SU-DHL-6 (cell line): Measurements from ENCODE around the gene CKM.

ENCODE experiments used
- H2AFZ ChIP-seq: fragments of 200-600 bp; sonication (generic); 2 replicates; pipeline ENCODE4 v1.6.1; 2014; ENCODE audit warnings: low read depth, mild to moderate bottlenecking, moderate library complexity, mixed read lengths, antibody characterized with exemption, low read length; ENCODE audit not compliant: severe bottlenecking
- H3F3A ChIP-seq: fragments of 200-600 bp; shearing (Covaris generic); 2 replicates; pipeline ENCODE4 v1.6.0; 2016; ENCODE audit warnings: antibody characterized with exemption, mild to moderate bottlenecking; ENCODE audit not compliant: insufficient read depth
- H3K27ac ChIP-seq: fragments of 200-600 bp; sonication (generic); 2 replicates; pipeline ENCODE4 v1.5.1; 2016; ENCODE audit warnings: low read depth, mild to moderate bottlenecking, low read length, moderate library complexity, mixed read lengths
- H3K27me3 ChIP-seq: fragments of 200-600 bp; sonication (generic), shearing (Covaris generic); 2 replicates; pipeline ENCODE4 v1.6.0; 2014; ENCODE audit warnings: mild to moderate bottlenecking, low read length
- H3K36me3 ChIP-seq: fragments of 200-600 bp; sonication (generic); 2 replicates; pipeline ENCODE4 v1.6.1; 2014; ENCODE audit warnings: mild to moderate bottlenecking, low read length, mixed read lengths
- H3K4me2 ChIP-seq: fragments of 300-600, 200-600 bp; shearing (Covaris generic), sonication (generic); 2 replicates; pipeline ENCODE4 v1.6.0; 2014; ENCODE audit warnings: low read length, low read depth, mild to moderate bottlenecking; ENCODE audit not compliant: poor library complexity, severe bottlenecking
- H3K4me3 ChIP-seq: fragments of 200-600 bp; sonication (generic); 2 replicates; pipeline ENCODE4 v1.5.1; 2014; ENCODE audit warnings: antibody characterized with exemption, low read length, mild to moderate bottlenecking, mixed read lengths; ENCODE audit not compliant: insufficient read depth, poor library complexity, severe bottlenecking
- H3K79me2 ChIP-seq: fragments of 200-600 bp; sonication (generic); 2 replicates; pipeline ENCODE4 v1.6.1; 2014; ENCODE audit warnings: mild to moderate bottlenecking, low read length, moderate library complexity; ENCODE audit not compliant: insufficient read depth
- H3K9ac ChIP-seq: fragments of 200-600 bp; sonication (generic); 2 replicates; pipeline ENCODE4 v1.7.0; 2014; ENCODE audit warnings: mild to moderate bottlenecking, low read length
- H3K9me2 ChIP-seq: fragments of 200-600 bp; sonication (generic); replicated peaks from 2 replicates; pipeline ENCODE4 v1.6.1; 2014; ENCODE audit warnings: low read length; ENCODE audit not compliant: insufficient read depth
- H3K9me3 ChIP-seq: fragments of 200-600 bp; sonication (generic); 2 replicates; pipeline ENCODE4 v1.6.1; 2014; ENCODE audit warnings: low read length, mixed read lengths; ENCODE audit not compliant: insufficient read depth
- H4K20me1 ChIP-seq: fragments of 200-600 bp; sonication (generic); 2 replicates; pipeline ENCODE4 v1.6.1; 2014; ENCODE audit warnings: low read depth, mild to moderate bottlenecking, antibody characterized with exemption, low read length, moderate library complexity, mixed read lengths
- EZH2phosphoT487 ChIP-seq: fragments of 200-600 bp; sonication (generic), shearing (Covaris generic); conservative IDR thresholded peaks from 2 replicates; pipeline ENCODE4 v1.6.1; 2018; ENCODE audit warnings: mild to moderate bottlenecking, antibody characterized with exemption, low read length, moderate library complexity, mixed read lengths
- TF ChIP-seq, protein P1 (sequence below): fragments of 200-600 bp; sonication (generic); IDR thresholded peaks from one replicate; pipeline ENCODE4 v1.5.1; 2017; ENCODE audit warnings: antibody characterized with exemption, mild to moderate bottlenecking, low read length, moderate library complexity; ENCODE audit not compliant: insufficient read depth, poor library complexity, severe bottlenecking

The CKM gene

DNA sequence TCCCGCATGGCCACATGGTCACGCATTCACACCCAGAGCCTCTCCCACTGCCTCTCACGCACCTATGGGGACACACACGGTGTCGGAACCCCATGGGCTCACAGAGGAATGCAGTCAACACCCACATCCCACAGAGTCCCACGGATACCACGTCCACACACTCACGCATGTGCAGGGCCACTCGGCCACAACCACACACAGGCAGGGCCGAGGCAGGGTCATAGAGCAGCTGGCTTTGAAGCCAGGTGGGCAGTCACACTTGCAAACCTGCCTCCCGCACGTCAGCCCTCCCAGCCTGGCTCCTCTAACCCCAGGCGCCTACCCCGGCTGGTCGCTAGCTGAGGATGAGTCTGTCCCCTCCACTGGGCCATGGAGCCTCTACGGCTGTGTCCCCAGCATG, 39.6 kb upstream of the CKM start:
- no peak overlapping the region for H3K9ac ChIP-seq
- H3K36me3 ChIP-seq, result no peaks in the 10 kb centered on the region

DNA sequence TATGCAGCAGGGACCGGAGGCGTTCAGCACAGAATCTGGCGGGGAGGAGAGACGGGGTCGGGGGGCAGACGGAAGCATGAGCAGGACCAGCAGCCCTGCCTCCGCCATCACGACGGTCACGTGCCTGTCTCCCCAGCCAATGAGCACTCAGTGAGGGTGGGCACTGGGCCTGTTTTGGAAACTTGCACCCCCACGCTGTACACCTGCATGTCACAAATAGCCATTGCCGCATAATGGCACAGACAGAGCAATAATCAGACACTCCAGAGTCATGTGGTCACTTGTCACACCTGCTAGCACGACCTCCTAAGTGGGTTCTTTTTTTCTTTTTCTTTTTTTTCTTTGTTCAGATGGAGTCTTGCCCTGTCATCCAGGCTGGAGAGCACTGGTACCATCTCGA, 38.9 kb upstream of the CKM start:
- H3K9me3 ChIP-seq, result no peaks in the 10 kb centered on the region
- H3K9me2 ChIP-seq, result no peaks in the 10 kb centered on the region
- no peaks in the 10 kb centered on the region for H3K36me3 ChIP-seq
- no peaks in the 10 kb centered on the region for H3K79me2 ChIP-seq
- H3K9ac ChIP-seq, result no peak overlapping the region
- H2AFZ ChIP-seq, result no peak overlapping the region
- H4K20me1 ChIP-seq, result no peaks in the 10 kb centered on the region
- no peaks in the 10 kb centered on the region for H3K27me3 ChIP-seq
- H3F3A ChIP-seq, result no peaks in the 10 kb centered on the region
- no peak overlapping the region for H3K27ac ChIP-seq
- no peak overlapping the region for H3K4me3 ChIP-seq
- TF ChIP-seq EZH2phosphoT487, result no peak
- TF ChIP-seq, protein P1, sequence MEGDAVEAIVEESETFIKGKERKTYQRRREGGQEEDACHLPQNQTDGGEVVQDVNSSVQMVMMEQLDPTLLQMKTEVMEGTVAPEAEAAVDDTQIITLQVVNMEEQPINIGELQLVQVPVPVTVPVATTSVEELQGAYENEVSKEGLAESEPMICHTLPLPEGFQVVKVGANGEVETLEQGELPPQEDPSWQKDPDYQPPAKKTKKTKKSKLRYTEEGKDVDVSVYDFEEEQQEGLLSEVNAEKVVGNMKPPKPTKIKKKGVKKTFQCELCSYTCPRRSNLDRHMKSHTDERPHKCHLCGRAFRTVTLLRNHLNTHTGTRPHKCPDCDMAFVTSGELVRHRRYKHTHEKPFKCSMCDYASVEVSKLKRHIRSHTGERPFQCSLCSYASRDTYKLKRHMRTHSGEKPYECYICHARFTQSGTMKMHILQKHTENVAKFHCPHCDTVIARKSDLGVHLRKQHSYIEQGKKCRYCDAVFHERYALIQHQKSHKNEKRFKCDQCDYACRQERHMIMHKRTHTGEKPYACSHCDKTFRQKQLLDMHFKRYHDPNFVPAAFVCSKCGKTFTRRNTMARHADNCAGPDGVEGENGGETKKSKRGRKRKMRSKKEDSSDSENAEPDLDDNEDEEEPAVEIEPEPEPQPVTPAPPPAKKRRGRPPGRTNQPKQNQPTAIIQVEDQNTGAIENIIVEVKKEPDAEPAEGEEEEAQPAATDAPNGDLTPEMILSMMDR, result no peak
- H3K4me2 ChIP-seq, result no peak overlapping the region

More for the DNA sequence above, 39.6 kb upstream of the CKM start:
- H3F3A ChIP-seq, result no peaks in the 10 kb centered on the region
- no peak overlapping the region for H2AFZ ChIP-seq
- no peak overlapping the region for H3K4me3 ChIP-seq
- no peaks in the 10 kb centered on the region for H3K9me2 ChIP-seq
- H3K79me2 ChIP-seq, result no peaks in the 10 kb centered on the region
- H4K20me1 ChIP-seq, result no peaks in the 10 kb centered on the region
- TF ChIP-seq EZH2phosphoT487, result no peak
- TF ChIP-seq, protein P1, result no peak
- H3K9me3 ChIP-seq, result no peaks in the 10 kb centered on the region
- H3K27me3 ChIP-seq, result no peaks in the 10 kb centered on the region
- no peak overlapping the region for H3K4me2 ChIP-seq
- H3K27ac ChIP-seq, result no peak overlapping the region

DNA sequence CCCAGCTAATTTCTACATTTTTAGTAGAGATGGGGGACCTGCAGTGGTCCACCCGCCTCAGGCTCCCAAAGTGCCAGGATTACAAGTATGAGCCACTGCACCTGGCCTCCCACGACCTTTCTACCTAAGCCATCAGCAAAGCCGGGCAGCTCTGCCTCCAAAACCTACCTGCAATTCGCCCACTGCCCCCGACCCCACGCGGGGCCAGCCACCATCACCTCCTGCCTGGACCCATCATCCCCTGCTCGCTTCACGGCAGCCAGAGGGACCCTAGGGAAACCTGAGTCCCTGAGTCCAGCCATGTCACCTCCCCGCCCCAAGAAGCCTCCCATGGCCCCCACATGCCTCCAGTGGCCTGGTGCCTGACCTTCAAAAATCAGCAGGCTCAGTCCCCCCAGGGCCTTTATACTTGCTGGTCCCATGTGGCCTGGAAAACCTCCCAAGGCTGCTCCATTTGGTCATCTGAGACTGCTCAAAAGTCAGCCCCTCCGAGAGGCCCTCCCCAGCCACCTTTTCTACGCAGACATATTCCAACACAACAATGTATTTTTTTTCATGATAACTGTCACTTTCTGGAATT, 35.6 kb upstream of the CKM start:
- no peak overlapping the region for H3K4me2 ChIP-seq

More for the DNA sequence above, 35.6 kb upstream of the CKM start:
- Histone ChIP-seq H4K20me1 (no peaks in the 10 kb centered on the region), H3K9ac (no peak overlapping the region), H2AFZ (no peak overlapping the region), H3K9me2 (no peaks in the 10 kb centered on the region), H3K27ac (no peak overlapping the region), H3K36me3 (no peaks in the 10 kb centered on the region), H3F3A (no peaks in the 10 kb centered on the region), H3K9me3 (no peaks in the 10 kb centered on the region), H3K27me3 (no peaks in the 10 kb centered on the region), H3K4me3 (no peak overlapping the region), H3K79me2 (no peaks in the 10 kb centered on the region)
- TF ChIP-seq, protein P1, result no peak
- no peak for TF ChIP-seq EZH2phosphoT487
